WI38 (cell line): ENCODE data around the gene KIFAP3.

Source experiments
- H3K4me3 ChIP-seq: 2 replicates; pipeline ENCODE4 v1.5.1; 2011; ENCODE audit warnings: low read depth, mild to moderate bottlenecking, control low read depth, low read length
- CTCF ChIP-seq: IDR thresholded peaks from 2 replicates; pipeline ENCODE4 v1.5.1; 2012; ENCODE audit warnings: low read depth, mild to moderate bottlenecking, control low read depth, low read length

The KIFAP3 gene

GRCh38 chr1:170048515-170048914 is 26.0 kb downstream of the KIFAP3 start:
- H3K4me3 ChIP-seq = no peak overlapping the region
- TF ChIP-seq CTCF = no peak

- no peak for TF ChIP-seq CTCF
- H3K4me3 ChIP-seq = no peak overlapping the region
These were observed 30.3 kb downstream of the KIFAP3 start for GRCh38 chr1:170044187-170044586.

- no peak for TF ChIP-seq CTCF
- H3K4me3 ChIP-seq = no peak overlapping the region
These were observed 32.9 kb downstream of the KIFAP3 start for GRCh38 chr1:170041423-170042192.

GRCh38 chr1:170032531-170033280 is 41.8 kb downstream of the KIFAP3 start:
- no peak for TF ChIP-seq CTCF
- no peak overlapping the region for H3K4me3 ChIP-seq

GRCh38 chr1:170030212-170030611 is 44.3 kb downstream of the KIFAP3 start:
- no peak overlapping the region for H3K4me3 ChIP-seq
- no peak for TF ChIP-seq CTCF

- no peak for TF ChIP-seq CTCF
These were observed 46.7 kb downstream of the KIFAP3 start for GRCh38 chr1:170027760-170028159.

GRCh38 chr1:170020859-170021258 is 53.6 kb downstream of the KIFAP3 start:
- no peak for TF ChIP-seq CTCF

More at GRCh38 chr1:170027760-170028159, 46.7 kb downstream of the KIFAP3 start:
- no peak overlapping the region for H3K4me3 ChIP-seq

More at GRCh38 chr1:170020859-170021258, 53.6 kb downstream of the KIFAP3 start:
- no peak overlapping the region for H3K4me3 ChIP-seq
